ENCODE results near the gene AMZ1.
A peak's percentile ranks its signal among the peaks of the same experiment; 100 is the strongest.

Gene AMZ1

DNA sequence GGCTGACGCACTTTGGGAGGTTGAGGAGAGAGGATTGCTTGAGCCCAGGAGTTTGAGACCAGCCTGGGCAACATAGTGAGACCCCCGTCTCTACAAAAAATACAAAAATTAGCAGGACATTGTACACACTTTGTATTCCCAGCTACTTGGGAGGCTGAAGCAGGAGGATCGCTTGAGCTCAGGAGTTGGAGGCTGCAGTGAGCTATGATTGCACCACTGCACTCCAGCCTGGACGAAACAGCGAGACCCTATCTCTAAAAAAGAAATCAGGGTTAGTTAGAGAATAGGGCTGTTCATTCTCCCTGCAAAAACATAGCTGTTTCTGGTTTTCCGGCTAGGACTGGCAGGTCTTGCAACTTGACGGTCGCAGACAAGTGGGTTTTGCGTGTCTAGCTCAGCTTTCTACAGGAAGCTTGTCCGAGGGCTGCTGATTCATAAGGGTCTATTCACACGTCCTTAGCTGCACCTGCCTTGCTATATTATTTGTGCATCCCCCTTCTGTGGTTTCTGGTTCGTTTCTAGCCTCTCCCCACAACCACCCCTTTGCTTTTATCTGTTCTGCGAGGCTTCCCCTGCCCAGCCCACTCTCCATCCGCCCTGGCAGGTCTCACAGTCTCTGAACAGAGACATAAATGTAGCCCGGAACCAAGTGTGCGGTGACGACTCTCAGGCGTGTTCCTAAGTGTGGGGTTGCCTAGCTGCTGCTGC lies 10.7 kb downstream of the AMZ1 start:
- no peak overlapping the region for H3K4me3 ChIP-seq (ENCODE audit: low read length)
- TF ChIP-seq, protein P1, sequence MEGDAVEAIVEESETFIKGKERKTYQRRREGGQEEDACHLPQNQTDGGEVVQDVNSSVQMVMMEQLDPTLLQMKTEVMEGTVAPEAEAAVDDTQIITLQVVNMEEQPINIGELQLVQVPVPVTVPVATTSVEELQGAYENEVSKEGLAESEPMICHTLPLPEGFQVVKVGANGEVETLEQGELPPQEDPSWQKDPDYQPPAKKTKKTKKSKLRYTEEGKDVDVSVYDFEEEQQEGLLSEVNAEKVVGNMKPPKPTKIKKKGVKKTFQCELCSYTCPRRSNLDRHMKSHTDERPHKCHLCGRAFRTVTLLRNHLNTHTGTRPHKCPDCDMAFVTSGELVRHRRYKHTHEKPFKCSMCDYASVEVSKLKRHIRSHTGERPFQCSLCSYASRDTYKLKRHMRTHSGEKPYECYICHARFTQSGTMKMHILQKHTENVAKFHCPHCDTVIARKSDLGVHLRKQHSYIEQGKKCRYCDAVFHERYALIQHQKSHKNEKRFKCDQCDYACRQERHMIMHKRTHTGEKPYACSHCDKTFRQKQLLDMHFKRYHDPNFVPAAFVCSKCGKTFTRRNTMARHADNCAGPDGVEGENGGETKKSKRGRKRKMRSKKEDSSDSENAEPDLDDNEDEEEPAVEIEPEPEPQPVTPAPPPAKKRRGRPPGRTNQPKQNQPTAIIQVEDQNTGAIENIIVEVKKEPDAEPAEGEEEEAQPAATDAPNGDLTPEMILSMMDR (conservative IDR thresholded peaks at IDR 0.05; ENCODE audit: low read length), result no peak
- no peak for DNase-seq (ENCODE audit: low read depth)

DNA sequence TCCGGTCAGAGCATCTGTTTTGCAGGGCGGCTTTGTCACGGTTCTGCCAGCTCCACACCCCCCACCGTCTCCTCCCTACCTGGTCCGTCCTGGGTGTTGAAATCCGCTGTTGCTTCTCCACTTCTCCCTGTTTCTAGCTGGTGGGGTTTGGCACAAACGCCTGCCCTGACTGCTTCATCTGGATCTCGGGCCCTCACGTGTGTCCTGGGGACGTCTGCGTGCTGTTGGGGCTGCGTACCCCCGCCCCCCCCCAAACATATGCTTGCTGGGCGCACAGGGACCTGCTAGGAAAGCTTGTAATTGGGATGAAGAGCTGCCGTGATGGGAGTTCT lies 11.3 kb downstream of the AMZ1 start:
- TF ChIP-seq, protein P1 (conservative IDR thresholded peaks at IDR 0.05; ENCODE audit: low read length), result no peak
- H3K4me3 ChIP-seq (ENCODE audit: low read length), result no peak overlapping the region
- DNase-seq (ENCODE audit: low read depth), result no peak

- H3K4me3 ChIP-seq (ENCODE audit: low read length), result no peak overlapping the region
- TF ChIP-seq, protein P1 (conservative IDR thresholded peaks at IDR 0.05; ENCODE audit: low read length), result no peak
- no peak for DNase-seq (ENCODE audit: low read depth)
Observed at GRCh38 chr7:2700141-2700850, 12.3 kb downstream of the AMZ1 start.

GRCh38 chr7:2701424-2701823 lies 13.4 kb downstream of the AMZ1 start:
- TF ChIP-seq, protein P1 (conservative IDR thresholded peaks at IDR 0.05; ENCODE audit: low read length), result no peak
- DNase-seq (ENCODE audit: low read depth), result no peak
- no peak overlapping the region for H3K4me3 ChIP-seq (ENCODE audit: low read length)

DNA sequence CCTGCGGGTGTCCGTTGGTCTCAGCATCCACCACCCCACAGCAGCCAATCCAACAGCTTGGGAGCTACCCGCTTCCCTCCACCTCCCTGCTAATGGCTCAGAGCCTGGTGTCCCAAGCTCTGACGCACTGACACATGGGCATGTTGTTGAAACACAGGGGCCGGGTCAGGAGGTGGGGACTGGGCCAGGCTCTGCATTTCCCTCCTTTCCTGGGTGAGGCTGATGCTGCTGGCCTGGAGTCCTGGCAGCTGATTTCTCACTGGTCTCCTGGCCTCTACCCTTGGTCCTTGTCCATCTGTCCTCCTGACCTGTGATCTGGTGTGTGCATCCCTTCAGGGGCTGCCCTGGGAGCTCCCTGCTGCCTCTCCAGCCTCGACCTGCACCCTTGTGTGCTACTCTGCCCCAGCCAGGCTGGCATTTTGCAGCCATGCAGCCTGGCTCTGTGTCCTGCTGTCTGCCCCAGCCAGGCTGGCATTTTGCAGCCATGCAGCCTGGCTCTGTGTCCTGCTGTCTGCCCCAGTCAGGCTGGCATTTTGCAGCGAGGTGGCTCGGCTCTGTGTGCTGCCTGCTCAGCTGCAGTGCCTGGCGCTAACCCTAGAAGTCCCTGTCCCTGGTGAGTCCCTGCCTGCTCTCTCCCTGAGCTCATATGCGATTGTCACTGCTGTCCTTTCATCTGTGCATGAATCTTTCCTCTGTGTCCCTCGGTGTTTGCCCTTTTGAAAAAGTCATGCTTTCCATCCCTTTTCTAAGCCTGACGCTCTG lies 14.0 kb downstream of the AMZ1 start:
- H3K4me3 ChIP-seq (ENCODE audit: low read length), result no peak overlapping the region
- TF ChIP-seq, protein P1 (conservative IDR thresholded peaks at IDR 0.05; ENCODE audit: low read length), result no peak
- peak; percentile 74 for DNase-seq (ENCODE audit: low read depth)

DNA sequence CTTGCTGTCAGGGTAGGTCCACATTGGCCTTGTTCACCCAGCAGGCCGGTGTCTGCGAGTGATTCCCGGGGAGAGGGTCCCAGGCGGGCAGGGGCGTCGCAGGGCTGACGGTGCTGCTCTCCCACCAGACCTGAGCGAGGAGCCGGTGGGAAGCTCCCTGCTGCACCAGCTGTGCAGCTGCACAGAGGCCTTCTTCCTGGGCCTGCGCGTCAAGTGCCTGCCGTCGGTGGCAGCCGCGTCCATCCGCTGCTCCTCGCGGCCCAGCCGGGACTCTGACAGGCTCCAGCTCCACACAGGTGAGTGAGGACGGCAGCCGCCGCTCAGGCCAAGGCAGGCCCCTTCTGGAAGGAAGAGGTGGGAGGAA lies 14.6 kb downstream of the AMZ1 start:
- no peak overlapping the region for H3K4me3 ChIP-seq (ENCODE audit: low read length)
- TF ChIP-seq, protein P1 (conservative IDR thresholded peaks at IDR 0.05; ENCODE audit: low read length), result no peak
- no peak for DNase-seq (ENCODE audit: low read depth)

All from AG10803 (cell line).